Measurements from ENCODE around the gene SRBD1.

SRBD1 gene

GRCh38 chr2:45340318-45340717 is 270.7 kb downstream of the SRBD1 start:
- Mint-ChIP-seq H3K4me1 (peaks cover 39% of the 10 kb centered on the region), H3K36me3 (ENCODE audit: low read depth) (no peaks in the 10 kb centered on the region), H3K27me3 (ENCODE audit: low read depth, poor library complexity) (peaks cover 17% of the 10 kb centered on the region), H3K27ac (no peak overlapping the region), H3K4me3 (no peak overlapping the region), H3K9me3 (peaks cover 11% of the 10 kb centered on the region)
- no peak for DNase-seq
- no peak for TF ChIP-seq CTCF (IDR thresholded peaks at IDR 0.05)

GRCh38 chr2:45339253-45339652 is 271.8 kb downstream of the SRBD1 start:
- no peak overlapping the region for H3K27ac Mint-ChIP-seq
- TF ChIP-seq CTCF (IDR thresholded peaks at IDR 0.05), result no peak
- peaks cover 11% of the 10 kb centered on the region for H3K9me3 Mint-ChIP-seq
- peaks cover 11% of the 10 kb centered on the region for H3K27me3 Mint-ChIP-seq (ENCODE audit: low read depth, poor library complexity)
- H3K4me1 Mint-ChIP-seq, result peaks cover 38% of the 10 kb centered on the region
- H3K36me3 Mint-ChIP-seq (ENCODE audit: low read depth), result no peaks in the 10 kb centered on the region
- DNase-seq, result no peak
- no peak overlapping the region for H3K4me3 Mint-ChIP-seq
